ENCODE results near the gene DNM3.

Gene DNM3

DNA sequence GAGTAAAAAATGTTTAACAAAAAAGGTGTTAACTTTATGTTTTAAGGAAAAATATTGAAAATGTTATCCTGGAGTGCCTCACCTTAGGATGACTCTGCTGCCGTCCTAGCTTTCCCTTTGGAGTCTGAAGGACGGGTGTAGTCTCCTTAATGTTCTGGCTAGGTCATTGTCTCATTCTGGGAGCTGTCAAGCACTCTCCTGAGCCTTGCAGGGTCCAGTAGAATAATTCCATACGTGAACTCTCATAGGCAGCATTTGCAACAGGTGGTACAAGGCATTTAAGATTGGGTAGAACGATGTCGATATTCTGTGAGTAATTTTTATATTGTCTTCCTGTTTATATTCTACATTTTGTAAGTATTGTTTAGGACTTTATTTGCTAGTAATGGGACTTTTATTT lies 295.6 kb downstream of the DNM3 start:
- no peak for TF ChIP-seq ZBTB7A (IDR thresholded peaks at IDR 0.05; ENCODE audit: low read depth)
- TF ChIP-seq, protein P1, sequence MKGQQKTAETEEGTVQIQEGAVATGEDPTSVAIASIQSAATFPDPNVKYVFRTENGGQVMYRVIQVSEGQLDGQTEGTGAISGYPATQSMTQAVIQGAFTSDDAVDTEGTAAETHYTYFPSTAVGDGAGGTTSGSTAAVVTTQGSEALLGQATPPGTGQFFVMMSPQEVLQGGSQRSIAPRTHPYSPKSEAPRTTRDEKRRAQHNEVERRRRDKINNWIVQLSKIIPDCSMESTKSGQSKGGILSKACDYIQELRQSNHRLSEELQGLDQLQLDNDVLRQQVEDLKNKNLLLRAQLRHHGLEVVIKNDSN (IDR thresholded peaks at IDR 0.05): no peak

DNA sequence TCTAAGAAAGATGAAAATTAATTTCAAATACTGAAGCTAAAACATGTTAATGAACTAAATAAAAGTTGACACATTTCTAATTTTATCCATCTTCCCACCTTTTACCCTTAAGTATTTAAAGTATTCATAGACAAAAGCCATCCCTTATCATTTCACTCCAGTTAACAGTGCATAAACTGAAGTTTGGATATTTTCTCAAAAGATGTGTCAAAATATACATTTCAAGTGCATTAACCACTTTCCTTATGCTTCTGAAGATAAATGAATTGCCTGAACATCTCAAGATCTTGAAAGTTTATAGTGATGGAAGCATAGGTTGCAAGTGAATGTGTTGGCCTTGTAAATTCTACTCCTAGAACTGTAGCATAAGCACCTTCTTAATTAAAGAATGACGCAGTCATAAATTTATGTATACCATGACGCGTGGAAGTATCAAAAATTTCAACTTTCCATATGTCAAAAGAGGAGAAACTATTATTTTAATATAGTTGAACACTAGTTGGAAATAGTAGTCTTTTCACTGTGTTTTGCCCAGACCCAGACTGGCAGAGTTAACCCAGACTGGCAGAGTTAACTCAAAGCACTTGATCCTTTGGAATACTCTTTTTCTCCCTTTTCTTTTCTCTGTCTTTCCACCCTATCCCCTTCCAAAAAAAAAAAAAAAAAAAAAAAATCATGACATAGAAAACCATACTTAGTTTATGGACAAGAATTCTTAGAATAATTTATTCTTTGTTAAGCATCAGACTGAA lies 296.6 kb downstream of the DNM3 start:
- no peak for TF ChIP-seq CREB1 (IDR thresholded peaks at IDR 0.05; ENCODE audit: low read depth)
- TF ChIP-seq FOXM1 (IDR thresholded peaks at IDR 0.05; ENCODE audit: borderline replicate concordance, low read depth): no peak
- TF ChIP-seq TAF1 (IDR thresholded peaks at IDR 0.05; ENCODE audit: low read depth): no peak
- no peak for TF ChIP-seq EGR1 (IDR thresholded peaks at IDR 0.05)
- TF ChIP-seq, protein P2, sequence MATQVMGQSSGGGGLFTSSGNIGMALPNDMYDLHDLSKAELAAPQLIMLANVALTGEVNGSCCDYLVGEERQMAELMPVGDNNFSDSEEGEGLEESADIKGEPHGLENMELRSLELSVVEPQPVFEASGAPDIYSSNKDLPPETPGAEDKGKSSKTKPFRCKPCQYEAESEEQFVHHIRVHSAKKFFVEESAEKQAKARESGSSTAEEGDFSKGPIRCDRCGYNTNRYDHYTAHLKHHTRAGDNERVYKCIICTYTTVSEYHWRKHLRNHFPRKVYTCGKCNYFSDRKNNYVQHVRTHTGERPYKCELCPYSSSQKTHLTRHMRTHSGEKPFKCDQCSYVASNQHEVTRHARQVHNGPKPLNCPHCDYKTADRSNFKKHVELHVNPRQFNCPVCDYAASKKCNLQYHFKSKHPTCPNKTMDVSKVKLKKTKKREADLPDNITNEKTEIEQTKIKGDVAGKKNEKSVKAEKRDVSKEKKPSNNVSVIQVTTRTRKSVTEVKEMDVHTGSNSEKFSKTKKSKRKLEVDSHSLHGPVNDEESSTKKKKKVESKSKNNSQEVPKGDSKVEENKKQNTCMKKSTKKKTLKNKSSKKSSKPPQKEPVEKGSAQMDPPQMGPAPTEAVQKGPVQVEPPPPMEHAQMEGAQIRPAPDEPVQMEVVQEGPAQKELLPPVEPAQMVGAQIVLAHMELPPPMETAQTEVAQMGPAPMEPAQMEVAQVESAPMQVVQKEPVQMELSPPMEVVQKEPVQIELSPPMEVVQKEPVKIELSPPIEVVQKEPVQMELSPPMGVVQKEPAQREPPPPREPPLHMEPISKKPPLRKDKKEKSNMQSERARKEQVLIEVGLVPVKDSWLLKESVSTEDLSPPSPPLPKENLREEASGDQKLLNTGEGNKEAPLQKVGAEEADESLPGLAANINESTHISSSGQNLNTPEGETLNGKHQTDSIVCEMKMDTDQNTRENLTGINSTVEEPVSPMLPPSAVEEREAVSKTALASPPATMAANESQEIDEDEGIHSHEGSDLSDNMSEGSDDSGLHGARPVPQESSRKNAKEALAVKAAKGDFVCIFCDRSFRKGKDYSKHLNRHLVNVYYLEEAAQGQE (IDR thresholded peaks at IDR 0.05; ENCODE audit: low read depth): no peak
- TF ChIP-seq ZBTB7A (IDR thresholded peaks at IDR 0.05; ENCODE audit: low read depth): no peak
- no peak for TF ChIP-seq EP300 (IDR thresholded peaks at IDR 0.05; ENCODE audit: borderline replicate concordance)
- TF ChIP-seq, protein P3, sequence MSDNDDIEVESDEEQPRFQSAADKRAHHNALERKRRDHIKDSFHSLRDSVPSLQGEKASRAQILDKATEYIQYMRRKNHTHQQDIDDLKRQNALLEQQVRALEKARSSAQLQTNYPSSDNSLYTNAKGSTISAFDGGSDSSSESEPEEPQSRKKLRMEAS (IDR thresholded peaks at IDR 0.05): no peak
- TF ChIP-seq YY1 (IDR thresholded peaks at IDR 0.05; ENCODE audit: low read depth): no peak
- no peak for TF ChIP-seq TCF12 (IDR thresholded peaks at IDR 0.05; ENCODE audit: low read depth)

DNA sequence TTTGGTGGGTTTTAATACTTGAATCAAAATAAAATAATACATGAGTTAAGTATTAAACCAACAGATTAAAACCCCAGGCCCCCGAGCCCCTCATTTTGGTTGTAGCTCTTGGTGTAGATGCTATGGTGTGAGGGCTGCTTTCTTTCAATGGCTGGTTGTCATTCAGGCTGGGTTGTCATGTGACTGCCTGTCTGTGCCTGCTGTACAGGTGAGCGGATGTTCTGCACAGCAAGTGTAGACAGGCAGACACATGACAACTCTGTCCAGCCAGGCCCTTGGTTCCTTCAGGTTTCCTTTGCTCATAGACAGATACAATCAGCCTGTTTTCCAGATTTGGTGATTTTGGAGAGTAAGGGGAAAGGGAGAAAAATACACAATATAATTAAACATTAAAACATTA lies 297.3 kb downstream of the DNM3 start:
- TF ChIP-seq CEBPB (IDR thresholded peaks at IDR 0.05): no peak
- TF ChIP-seq TEAD4 (IDR thresholded peaks at IDR 0.05): no peak
- TF ChIP-seq, protein P1 (IDR thresholded peaks at IDR 0.05): peak; percentile 49; the same call in 1 of the 2 replicates

DNA sequence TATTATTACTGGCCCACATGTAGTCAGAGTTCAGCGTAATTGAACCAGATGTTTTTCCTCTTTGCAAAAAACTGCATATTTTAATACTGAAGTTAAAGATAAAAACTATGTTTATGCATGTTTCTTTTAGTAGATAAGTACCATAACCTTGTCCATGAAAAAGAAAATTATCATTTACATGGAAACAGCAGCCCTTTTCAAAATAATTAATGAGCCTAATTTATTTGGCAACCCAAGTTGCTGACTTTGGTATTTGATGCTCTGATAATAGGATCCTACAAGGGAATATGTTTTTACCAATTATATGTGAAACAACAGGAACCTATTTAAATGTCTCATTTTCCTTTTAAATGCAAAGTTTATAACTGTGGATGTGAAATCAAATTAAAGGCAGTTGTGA lies 297.9 kb downstream of the DNM3 start:
- no peak for TF ChIP-seq ZBTB7A (IDR thresholded peaks at IDR 0.05; ENCODE audit: low read depth)

DNA sequence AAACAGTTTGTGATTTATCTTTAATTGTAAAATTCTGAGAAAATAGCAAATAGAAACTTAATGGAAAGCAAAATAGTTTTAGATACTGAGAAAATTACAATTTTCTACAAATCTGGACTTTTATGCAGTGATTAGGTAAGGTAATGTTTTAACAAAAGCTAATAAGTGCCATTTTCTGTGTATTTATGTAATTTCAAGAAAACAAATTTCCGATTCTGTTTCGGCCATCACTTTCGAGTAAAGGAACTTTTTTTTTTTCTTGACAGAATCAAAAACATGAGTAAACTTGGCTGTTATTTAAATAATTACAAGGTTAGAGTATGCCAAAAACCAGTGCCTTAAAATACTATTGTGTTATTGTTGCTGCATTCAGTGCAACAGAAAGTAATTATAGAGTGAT lies 298.8 kb downstream of the DNM3 start:
- TF ChIP-seq EGR1 (IDR thresholded peaks at IDR 0.05): no peak

DNA sequence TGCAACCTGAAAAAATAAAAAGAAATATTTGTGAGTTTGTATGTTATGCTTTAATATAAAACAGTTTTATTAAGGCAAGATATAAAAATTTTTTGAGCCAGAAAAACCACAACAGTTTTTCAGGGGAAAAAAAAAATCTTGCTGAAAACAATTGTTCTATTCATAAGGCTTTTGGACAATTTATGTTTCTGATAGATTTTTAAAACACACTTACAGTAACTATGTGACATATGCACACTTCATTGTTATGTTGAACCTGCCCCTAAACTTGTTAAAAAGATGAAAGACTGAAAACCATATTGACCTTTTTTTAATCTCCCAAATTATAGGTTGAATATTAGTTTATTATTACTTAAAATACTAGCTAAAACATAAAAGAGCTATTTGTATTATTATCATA lies 299.3 kb downstream of the DNM3 start:
- no peak for TF ChIP-seq TAF1 (IDR thresholded peaks at IDR 0.05; ENCODE audit: low read depth)
- no peak for TF ChIP-seq RAD21 (IDR thresholded peaks at IDR 0.05; ENCODE audit: low read depth)
- TF ChIP-seq, protein P1 (IDR thresholded peaks at IDR 0.05): no peak
- TF ChIP-seq, protein P3 (IDR thresholded peaks at IDR 0.05): no peak
- no peak for TF ChIP-seq TEAD4 (IDR thresholded peaks at IDR 0.05)
- no peak for TF ChIP-seq CEBPB (IDR thresholded peaks at IDR 0.05)
- TF ChIP-seq, protein P2 (IDR thresholded peaks at IDR 0.05; ENCODE audit: low read depth): no peak
- no peak for TF ChIP-seq EGR1 (IDR thresholded peaks at IDR 0.05)
- TF ChIP-seq EP300 (IDR thresholded peaks at IDR 0.05; ENCODE audit: borderline replicate concordance): no peak
- TF ChIP-seq TCF12 (IDR thresholded peaks at IDR 0.05; ENCODE audit: low read depth): no peak
- TF ChIP-seq YY1 (IDR thresholded peaks at IDR 0.05; ENCODE audit: low read depth): no peak
- no peak for TF ChIP-seq CREB1 (IDR thresholded peaks at IDR 0.05; ENCODE audit: low read depth)
- TF ChIP-seq ZBTB7A (IDR thresholded peaks at IDR 0.05; ENCODE audit: low read depth): no peak
- no peak for TF ChIP-seq FOXM1 (IDR thresholded peaks at IDR 0.05; ENCODE audit: borderline replicate concordance, low read depth)
- no peak for TF ChIP-seq NFIC (IDR thresholded peaks at IDR 0.05)
